ENCODE results near the gene FHIT. TPM values are rescaled to one million over a fixed set of nuclear protein-coding genes. Genes with fewer than 3 reads are reported as not detected.

Gene FHIT
- polyA plus RNA-seq, 1 of the 3 experiments (the other 2 are of a cell fraction) = 0.41 TPM

DNA sequence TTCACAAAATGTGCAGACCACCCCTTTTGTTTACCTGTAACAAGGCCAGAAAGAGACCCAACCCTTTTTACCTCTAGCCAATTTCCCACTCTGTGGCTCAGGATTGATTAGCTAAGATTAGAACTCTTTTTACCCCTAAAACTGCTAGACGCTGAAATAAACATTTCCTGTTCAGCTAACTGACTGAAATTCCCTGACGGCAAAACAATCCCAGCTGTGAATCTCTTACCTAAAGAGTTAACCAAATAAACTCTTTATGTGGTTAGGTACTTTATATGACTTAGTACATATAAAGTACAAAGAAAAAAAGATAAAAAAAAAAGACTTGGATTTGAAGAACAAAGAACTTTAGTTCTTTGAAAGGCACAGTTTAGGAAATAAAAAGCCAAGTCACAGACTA lies 988.7 kb downstream of the FHIT start:
- H3K9me2 ChIP-seq = no peaks in the 10 kb centered on the region
- H3K27me3 ChIP-seq (ENCODE audit: insufficient read depth) = no peaks in the 10 kb centered on the region
- ChIA-PET CTCF (no interaction called here), POLR2A (interaction anchor here (0.7 kb wide), 1 partner anchor 85 kb away, joined by 3 read pairs; no protein-coding TSS in a partner anchor)
- H3K4me2 ChIP-seq = no peak overlapping the region
- DNase-seq = no peak
- H2AFZ ChIP-seq (ENCODE audit: low read depth) = no peak overlapping the region
- TF ChIP-seq TCF12 (IDR thresholded peaks at IDR 0.05) (no peak), FOSL2 (IDR thresholded peaks at IDR 0.05; ENCODE audit: borderline replicate concordance, low read depth) (no peak), NRF1 (IDR thresholded peaks at IDR 0.05; ENCODE audit: low read depth, low read length) (no peak), FOXM1 (IDR thresholded peaks at IDR 0.05; ENCODE audit: low read depth) (no peak), NFIC (IDR thresholded peaks at IDR 0.05; ENCODE audit: borderline replicate concordance) (no peak)
- TF ChIP-seq, protein P1, sequence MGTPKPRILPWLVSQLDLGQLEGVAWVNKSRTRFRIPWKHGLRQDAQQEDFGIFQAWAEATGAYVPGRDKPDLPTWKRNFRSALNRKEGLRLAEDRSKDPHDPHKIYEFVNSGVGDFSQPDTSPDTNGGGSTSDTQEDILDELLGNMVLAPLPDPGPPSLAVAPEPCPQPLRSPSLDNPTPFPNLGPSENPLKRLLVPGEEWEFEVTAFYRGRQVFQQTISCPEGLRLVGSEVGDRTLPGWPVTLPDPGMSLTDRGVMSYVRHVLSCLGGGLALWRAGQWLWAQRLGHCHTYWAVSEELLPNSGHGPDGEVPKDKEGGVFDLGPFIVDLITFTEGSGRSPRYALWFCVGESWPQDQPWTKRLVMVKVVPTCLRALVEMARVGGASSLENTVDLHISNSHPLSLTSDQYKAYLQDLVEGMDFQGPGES (IDR thresholded peaks at IDR 0.05; ENCODE audit: low read depth, low read length) = no peak
- TF ChIP-seq, protein P2, sequence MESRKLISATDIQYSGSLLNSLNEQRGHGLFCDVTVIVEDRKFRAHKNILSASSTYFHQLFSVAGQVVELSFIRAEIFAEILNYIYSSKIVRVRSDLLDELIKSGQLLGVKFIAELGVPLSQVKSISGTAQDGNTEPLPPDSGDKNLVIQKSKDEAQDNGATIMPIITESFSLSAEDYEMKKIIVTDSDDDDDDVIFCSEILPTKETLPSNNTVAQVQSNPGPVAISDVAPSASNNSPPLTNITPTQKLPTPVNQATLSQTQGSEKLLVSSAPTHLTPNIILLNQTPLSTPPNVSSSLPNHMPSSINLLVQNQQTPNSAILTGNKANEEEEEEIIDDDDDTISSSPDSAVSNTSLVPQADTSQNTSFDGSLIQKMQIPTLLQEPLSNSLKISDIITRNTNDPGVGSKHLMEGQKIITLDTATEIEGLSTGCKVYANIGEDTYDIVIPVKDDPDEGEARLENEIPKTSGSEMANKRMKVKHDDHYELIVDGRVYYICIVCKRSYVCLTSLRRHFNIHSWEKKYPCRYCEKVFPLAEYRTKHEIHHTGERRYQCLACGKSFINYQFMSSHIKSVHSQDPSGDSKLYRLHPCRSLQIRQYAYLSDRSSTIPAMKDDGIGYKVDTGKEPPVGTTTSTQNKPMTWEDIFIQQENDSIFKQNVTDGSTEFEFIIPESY (IDR thresholded peaks at IDR 0.05; ENCODE audit: borderline replicate concordance, low read depth) = no peak
- H3K9ac ChIP-seq = no peak overlapping the region
- no peak overlapping the region for H3K4me3 ChIP-seq (ENCODE audit: low read depth in 2 of 2, low read length in 1 of 2)
- 77% methylated on average over 2 of the region's 2 CpGs for WGBS (ENCODE audit: low lambda C conversion rate)
- H3K9me3 ChIP-seq = no peaks in the 10 kb centered on the region
- no peaks in the 10 kb centered on the region for H4K20me1 ChIP-seq (ENCODE audit: insufficient read depth)
- H3F3A ChIP-seq (replicated peaks; ENCODE audit: insufficient read depth) = no peaks in the 10 kb centered on the region
- H3K36me3 ChIP-seq (replicated peaks in 1 of 2; ENCODE audit: control insufficient read depth in 1 of 2, insufficient read depth in 2 of 2, low read length in 1 of 2) = no peaks in the 10 kb centered on the region
- H3K79me2 ChIP-seq (ENCODE audit: insufficient read depth) = no peaks in the 10 kb centered on the region
- H3K4me1 ChIP-seq (ENCODE audit: control insufficient read depth in 1 of 2, insufficient read depth in 2 of 2, low read depth in 1 of 2, low read length in 1 of 2) = no peaks in the 10 kb centered on the region
- no peak overlapping the region for H3K27ac ChIP-seq (ENCODE audit: low read depth in 2 of 2, low read length in 1 of 2)

DNA sequence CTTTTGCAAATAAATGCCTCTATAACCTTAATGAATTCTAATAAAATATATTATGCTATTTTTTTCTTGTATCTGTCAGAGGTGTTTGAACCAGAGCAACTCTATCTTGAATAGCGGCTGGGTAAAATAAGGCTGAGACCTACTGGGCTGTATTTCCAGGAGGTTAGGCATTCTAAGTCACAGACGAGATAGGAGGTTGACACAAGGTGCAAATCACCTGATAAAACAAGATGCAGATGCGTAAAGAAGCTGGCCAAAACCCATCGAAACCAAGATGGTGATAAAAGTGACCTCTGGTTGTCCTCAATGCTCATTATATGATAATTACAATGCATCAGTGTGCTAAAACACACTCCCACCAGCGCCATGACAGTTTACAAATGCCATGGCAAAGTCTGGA lies 990.7 kb downstream of the FHIT start:
- CTCF ChIA-PET = no interaction called here
- TF ChIP-seq JUND (IDR thresholded peaks at IDR 0.05) (no peak), POLR2AphosphoS5 (IDR thresholded peaks at IDR 0.05; ENCODE audit: low read depth, low read length) (no peak), RXRA (IDR thresholded peaks at IDR 0.05; ENCODE audit: borderline replicate concordance, low read depth) (no peak), RFX5 (IDR thresholded peaks at IDR 0.05; ENCODE audit: low read length) (no peak), RCOR1 (IDR thresholded peaks at IDR 0.05; ENCODE audit: low read length) (no peak), YY1 (IDR thresholded peaks at IDR 0.05; ENCODE audit: low read depth) (no peak), FOXM1 (IDR thresholded peaks at IDR 0.05; ENCODE audit: low read depth) (no peak), FOXJ3 (CRISPR knock-in tag; IDR thresholded peaks at IDR 0.05) (no peak), CHD2 (IDR thresholded peaks at IDR 0.05; ENCODE audit: low read length, partially characterized antibody) (no peak), FOSL2 (IDR thresholded peaks at IDR 0.05; ENCODE audit: borderline replicate concordance, low read depth) (no peak), MXI1 (IDR thresholded peaks at IDR 0.05; ENCODE audit: low read depth, low read length) (no peak), TAF1 (IDR thresholded peaks at IDR 0.05; ENCODE audit: borderline replicate concordance, low read depth, low read length) (no peak), TCF12 (IDR thresholded peaks at IDR 0.05) (no peak), SMC3 (IDR thresholded peaks at IDR 0.05; ENCODE audit: low read depth, low read length) (no peak)
- TF ChIP-seq, protein P1 (IDR thresholded peaks at IDR 0.05; ENCODE audit: low read depth, low read length) = no peak
- TF ChIP-seq, protein P3, sequence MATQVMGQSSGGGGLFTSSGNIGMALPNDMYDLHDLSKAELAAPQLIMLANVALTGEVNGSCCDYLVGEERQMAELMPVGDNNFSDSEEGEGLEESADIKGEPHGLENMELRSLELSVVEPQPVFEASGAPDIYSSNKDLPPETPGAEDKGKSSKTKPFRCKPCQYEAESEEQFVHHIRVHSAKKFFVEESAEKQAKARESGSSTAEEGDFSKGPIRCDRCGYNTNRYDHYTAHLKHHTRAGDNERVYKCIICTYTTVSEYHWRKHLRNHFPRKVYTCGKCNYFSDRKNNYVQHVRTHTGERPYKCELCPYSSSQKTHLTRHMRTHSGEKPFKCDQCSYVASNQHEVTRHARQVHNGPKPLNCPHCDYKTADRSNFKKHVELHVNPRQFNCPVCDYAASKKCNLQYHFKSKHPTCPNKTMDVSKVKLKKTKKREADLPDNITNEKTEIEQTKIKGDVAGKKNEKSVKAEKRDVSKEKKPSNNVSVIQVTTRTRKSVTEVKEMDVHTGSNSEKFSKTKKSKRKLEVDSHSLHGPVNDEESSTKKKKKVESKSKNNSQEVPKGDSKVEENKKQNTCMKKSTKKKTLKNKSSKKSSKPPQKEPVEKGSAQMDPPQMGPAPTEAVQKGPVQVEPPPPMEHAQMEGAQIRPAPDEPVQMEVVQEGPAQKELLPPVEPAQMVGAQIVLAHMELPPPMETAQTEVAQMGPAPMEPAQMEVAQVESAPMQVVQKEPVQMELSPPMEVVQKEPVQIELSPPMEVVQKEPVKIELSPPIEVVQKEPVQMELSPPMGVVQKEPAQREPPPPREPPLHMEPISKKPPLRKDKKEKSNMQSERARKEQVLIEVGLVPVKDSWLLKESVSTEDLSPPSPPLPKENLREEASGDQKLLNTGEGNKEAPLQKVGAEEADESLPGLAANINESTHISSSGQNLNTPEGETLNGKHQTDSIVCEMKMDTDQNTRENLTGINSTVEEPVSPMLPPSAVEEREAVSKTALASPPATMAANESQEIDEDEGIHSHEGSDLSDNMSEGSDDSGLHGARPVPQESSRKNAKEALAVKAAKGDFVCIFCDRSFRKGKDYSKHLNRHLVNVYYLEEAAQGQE (IDR thresholded peaks at IDR 0.05; ENCODE audit: low read depth, low read length) = no peak
- TF ChIP-seq, protein P4, sequence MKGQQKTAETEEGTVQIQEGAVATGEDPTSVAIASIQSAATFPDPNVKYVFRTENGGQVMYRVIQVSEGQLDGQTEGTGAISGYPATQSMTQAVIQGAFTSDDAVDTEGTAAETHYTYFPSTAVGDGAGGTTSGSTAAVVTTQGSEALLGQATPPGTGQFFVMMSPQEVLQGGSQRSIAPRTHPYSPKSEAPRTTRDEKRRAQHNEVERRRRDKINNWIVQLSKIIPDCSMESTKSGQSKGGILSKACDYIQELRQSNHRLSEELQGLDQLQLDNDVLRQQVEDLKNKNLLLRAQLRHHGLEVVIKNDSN (IDR thresholded peaks at IDR 0.05; ENCODE audit: borderline replicate concordance, low read depth) = no peak

More for the DNA sequence above, 990.7 kb downstream of the FHIT start:
- WGBS (ENCODE audit: low lambda C conversion rate) = 33% methylated on average over 5 of the region's 5 CpGs
- DNase-seq = no peak
- H3K79me2 ChIP-seq (ENCODE audit: insufficient read depth) = no peaks in the 10 kb centered on the region
- H3K9me3 ChIP-seq = no peaks in the 10 kb centered on the region
- H4K20me1 ChIP-seq (ENCODE audit: insufficient read depth) = no peaks in the 10 kb centered on the region
- H3K36me3 ChIP-seq (replicated peaks in 1 of 2; ENCODE audit: control insufficient read depth in 1 of 2, insufficient read depth in 2 of 2, low read length in 1 of 2) = no peaks in the 10 kb centered on the region
- POLR2A ChIA-PET = no interaction called here
- H3F3A ChIP-seq (replicated peaks; ENCODE audit: insufficient read depth) = no peaks in the 10 kb centered on the region
- H3K27me3 ChIP-seq (ENCODE audit: insufficient read depth) = no peaks in the 10 kb centered on the region
- H2AFZ ChIP-seq (ENCODE audit: low read depth) = no peak overlapping the region
- H3K9me2 ChIP-seq = no peaks in the 10 kb centered on the region
- H3K4me2 ChIP-seq = no peak overlapping the region
- no peak overlapping the region for H3K27ac ChIP-seq (ENCODE audit: low read depth in 2 of 2, low read length in 1 of 2)
- no peak overlapping the region for H3K4me3 ChIP-seq (ENCODE audit: low read depth in 2 of 2, low read length in 1 of 2)
- no peaks in the 10 kb centered on the region for H3K4me1 ChIP-seq (ENCODE audit: control insufficient read depth in 1 of 2, insufficient read depth in 2 of 2, low read depth in 1 of 2, low read length in 1 of 2)
- H3K9ac ChIP-seq = no peak overlapping the region
